Stimulated activated CD8-positive, alpha-beta memory T cell treated with anti-CD3 and anti-CD28 coated beads, Interleukin-4, amount 100 ng/mL, for 1 hour (primary cell): ENCODE measurements around the gene TRAF3.

Source experiments
- DNase-seq, 2 donors: peaks; one replicate each; pipeline ENCODE4 v3.0.0-alpha.2; 2020; ENCODE audit warnings: low read depth in 2 of 2, low spot score in 1 of 2

The TRAF3 gene

DNA sequence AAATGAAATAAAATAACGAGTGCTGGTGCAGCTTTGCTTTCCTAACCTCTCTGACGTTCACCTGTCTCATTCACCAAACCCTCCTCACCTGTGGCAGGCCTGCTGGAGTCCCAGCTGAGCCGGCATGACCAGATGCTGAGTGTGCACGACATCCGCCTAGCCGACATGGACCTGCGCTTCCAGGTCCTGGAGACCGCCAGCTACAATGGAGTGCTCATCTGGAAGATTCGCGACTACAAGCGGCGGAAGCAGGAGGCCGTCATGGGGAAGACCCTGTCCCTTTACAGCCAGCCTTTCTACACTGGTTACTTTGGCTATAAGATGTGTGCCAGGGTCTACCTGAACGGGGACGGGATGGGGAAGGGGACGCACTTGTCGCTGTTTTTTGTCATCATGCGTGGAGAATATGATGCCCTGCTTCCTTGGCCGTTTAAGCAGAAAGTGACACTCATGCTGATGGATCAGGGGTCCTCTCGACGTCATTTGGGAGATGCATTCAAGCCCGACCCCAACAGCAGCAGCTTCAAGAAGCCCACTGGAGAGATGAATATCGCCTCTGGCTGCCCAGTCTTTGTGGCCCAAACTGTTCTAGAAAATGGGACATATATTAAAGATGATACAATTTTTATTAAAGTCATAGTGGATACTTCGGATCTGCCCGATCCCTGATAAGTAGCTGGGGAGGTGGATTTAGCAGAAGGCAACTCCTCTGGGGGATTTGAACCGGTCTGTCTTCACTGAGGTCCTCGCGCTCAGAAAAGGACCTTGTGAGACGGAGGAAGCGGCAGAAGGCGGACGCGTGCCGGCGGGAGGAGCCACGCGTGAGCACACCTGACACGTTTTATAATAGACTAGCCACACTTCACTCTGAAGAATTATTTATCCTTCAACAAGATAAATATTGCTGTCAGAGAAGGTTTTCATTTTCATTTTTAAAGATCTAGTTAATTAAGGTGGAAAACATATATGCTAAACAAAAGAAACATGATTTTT is 128.2 kb downstream of the TRAF3 start:
- DNase-seq, result no peak

DNA sequence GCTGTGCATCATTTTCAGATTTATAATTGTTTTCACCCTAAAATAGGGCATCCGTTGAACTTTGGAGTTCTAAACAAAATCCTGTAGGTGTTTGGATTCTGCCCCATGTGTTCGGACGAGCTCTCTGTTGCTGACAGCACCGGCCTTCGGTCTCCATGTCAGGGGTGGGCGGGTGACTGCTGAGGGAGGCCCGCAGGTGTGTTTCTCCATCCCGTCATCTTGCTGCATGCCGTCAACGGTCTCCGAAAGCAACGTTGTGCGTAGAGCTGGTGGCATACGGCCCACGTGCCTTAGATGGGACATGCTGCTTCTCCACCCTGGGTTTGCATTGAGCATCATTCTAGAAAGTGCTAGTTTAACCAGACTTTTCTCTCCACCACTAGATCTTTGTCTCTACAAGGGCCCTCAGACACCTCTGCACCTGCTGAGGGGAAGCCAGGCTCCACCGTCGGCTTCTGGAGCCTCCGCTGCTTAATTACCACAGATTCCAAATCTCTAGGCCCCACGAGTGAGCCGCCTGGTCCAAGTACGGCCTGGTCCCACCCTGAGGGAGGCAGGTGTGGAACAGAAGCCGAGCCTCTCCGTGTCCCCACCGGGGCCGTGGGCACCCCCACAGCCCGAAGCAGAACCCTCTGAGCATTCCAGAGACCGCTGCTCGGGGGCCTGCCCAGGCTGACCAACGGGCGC is 129.5 kb downstream of the TRAF3 start:
- DNase-seq, result no peak

DNA sequence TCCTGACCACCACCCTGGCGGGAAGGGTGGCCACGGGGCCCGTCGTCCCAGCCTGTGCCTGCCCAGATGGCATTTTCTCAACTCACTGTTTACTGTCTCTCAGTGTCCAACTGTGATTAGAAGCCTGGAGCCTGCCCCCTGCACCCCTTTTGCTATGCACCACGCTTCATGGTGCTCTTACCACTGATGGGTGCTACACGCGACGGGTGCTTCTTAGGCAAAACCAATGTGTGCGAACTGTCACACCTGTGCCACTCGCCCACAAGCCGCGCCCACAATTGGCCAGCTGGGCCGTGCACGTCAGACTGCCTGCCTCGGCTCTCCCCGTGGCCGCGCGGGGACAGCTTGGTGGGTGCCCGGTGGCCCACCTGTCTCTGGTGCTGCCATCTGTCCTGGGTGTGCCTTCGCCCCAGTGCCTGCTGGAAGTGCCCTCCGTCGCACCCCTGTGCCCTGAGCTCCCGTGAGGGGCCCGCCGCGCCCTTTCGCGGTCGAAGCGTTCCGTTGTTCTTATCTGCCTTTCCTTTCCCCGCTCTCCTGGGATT is 130.1 kb downstream of the TRAF3 start:
- DNase-seq, result no peak

DNA sequence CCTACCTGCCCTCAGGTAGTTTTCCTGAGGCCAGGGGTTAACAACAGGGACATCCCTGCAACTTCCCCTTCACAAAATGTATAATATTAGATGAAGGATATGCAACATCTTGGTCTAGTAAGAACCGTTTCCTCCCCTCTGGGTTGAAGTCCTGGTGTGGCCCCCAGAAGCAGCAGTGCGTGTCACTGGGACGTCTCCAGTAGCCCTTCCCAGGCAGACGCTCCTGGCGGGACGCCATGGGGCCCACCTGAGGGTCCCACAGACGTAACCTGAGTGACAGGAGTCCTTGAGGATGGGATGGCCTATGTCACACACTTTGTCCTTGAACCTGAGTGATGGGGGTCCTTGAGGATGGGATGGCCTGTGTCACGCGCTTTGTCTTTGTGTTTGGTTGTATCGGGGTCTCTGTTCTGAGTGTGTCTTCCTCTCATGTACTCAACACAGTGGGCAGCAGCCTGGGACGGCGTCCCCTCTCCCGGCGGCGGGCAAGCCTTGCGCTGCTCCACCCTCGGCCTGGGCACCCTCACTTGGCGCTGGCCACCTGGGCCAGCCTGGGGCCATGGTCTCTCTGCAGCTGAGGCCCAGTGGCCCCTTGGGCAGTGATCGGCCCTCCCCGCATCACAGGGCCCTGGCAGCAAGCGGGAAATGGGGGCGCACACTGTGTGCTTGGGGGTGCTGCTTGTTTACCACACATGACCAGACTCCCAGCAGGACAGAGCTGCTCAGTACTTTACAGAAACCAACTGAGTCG is 130.9 kb downstream of the TRAF3 start:
- no peak for DNase-seq

DNA sequence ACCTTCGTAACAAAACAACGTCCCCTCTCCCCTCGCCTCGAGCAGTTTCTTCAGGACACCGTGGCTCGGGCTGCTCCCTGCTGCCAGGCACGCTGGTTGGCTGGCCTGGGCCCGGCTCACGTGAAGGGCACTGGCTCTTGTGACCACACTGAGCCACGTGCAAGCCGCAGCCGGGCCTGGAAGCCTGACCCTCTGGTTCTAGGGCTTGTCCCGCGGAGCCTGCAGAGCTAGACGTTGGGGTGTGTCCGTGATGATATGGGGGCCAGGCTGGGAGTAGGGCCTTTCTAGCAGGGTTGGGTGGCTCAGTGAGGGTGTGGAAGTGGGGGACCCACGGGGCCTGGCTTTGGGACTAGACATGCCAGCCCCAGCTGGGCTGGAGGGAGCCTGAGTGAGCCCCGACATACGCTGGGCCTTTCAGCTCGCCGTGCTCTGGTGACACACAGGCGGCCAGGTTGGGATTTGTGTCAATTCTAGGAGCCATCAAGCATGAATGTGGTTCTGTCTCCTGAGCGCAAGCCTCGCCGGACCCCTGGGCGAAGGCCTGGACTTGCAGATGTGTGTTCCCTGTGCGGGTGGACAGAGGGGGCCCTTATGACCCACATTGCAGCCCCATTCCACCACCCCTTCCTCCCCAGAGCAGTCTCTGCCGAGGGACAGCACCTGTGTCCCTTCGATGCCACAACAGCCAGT is 131.7 kb downstream of the TRAF3 start:
- no peak for DNase-seq

DNA sequence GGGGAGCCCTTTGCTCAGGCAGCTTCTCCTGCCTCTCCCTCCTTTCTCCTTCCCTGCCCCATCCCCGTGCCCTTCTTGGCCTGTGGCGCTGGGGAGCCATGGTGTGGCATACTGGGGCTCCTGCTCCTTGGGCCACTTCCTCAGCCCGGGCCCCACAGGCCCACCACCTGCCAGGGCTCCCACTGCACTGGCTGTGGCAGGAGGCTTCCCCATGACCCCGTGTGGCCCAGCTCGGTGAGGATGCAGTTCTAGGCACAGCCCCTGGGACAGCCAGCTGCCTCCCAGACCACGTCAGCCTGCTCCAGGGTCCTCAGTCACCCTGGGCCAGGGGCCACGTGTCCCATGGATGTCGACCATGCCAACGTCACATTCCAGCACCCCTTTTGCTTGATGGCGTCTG is 132.2 kb downstream of the TRAF3 start:
- no peak for DNase-seq

DNA sequence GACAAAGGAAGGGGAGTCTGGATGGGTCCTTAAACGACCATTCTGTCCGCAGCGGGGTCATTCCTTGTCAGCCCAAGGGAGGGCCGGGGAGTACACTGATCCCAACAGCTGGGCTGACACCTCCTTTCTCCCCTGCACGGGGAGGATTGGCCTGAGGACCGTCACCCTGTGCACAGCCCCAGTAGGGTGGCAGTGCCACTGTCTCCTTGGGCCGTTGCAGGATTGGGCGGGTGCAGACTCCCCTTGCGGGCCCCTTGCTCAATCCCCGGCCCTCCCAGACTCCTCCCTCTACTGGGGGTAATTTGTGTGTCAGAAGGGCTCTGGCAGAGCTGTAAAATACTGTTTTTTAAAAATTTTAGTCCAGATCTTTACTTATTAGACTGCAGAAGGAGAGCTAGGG is 132.7 kb downstream of the TRAF3 start:
- DNase-seq, result no peak

DNA sequence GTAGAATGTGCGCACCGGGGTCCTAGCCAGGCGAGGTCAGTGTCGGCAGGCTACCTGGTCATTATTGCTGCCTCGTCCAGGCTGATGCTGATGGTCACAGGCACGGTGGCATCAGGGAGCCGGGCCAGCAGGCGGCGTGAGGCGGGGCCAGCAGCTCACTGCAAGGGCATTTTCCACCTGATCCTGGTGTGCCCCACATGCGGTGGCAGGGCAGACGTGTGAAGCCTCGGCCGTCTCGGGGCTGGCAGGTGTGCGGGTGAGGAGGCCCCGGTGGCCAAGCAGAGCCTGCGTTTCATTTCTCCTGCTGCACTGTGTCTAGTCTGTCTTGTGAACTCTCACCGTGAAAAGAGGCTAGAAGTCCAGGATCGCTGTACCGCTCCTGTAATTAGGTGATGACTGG is 133.2 kb downstream of the TRAF3 start:
- DNase-seq, result no peak

DNA sequence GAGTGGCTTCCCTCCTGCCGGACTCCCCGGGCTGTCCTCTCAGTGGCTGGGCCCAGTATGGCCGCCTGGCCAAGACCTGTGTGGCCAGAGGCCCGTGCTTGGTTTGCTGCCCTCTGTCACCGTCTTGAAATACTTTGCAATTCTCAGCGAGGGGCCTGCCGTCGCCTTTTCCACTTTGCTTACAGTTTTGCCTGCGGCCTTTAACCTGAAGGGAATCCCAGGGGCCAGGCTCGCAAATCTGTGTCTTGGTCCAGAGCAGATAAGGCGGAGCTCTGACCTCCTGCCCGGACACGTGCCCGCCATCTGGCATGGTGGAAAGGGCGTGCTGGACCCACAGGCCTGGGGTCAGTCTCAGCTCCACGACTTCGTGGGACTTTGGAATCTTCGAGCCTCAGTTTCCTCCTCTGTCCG is 134.3 kb downstream of the TRAF3 start:
- no peak for DNase-seq

DNA sequence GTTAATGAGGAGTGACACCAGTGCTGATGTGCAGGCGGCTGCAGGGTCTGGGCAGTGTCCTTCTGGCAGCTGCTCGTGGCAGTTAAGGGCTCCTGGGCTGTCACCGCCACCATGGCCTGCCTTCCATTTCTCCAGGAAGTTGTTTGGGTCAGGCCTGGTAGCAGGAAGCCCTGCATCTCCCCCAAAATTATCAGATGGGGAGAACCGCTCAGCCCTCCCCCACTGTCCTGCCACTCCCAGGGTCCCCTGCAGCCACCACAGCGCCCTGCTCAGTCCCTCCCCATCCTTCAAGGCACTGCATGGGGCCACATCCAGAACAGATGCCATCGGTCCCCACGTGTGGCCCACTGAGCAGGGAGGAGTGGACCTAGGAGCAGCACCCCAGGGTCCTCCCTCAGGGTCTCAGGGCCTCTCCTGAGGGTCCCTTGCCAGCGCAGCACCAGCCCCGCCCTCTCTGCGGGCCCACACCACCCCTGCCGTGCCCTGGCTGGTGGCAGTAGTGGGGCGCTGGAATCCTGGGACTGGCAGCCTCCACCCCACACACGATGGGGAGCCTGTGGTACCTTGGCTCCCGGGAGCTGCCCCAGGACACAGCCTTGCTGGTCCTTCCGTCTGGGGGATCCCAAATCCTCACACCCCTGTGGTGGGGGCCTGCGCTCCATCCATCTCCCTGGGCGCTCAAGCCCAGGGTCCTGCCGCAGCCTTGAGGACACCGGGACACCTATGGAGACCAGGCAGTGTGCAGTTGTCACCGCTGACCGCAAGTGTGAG is 134.9 kb downstream of the TRAF3 start:
- DNase-seq, result no peak

DNA sequence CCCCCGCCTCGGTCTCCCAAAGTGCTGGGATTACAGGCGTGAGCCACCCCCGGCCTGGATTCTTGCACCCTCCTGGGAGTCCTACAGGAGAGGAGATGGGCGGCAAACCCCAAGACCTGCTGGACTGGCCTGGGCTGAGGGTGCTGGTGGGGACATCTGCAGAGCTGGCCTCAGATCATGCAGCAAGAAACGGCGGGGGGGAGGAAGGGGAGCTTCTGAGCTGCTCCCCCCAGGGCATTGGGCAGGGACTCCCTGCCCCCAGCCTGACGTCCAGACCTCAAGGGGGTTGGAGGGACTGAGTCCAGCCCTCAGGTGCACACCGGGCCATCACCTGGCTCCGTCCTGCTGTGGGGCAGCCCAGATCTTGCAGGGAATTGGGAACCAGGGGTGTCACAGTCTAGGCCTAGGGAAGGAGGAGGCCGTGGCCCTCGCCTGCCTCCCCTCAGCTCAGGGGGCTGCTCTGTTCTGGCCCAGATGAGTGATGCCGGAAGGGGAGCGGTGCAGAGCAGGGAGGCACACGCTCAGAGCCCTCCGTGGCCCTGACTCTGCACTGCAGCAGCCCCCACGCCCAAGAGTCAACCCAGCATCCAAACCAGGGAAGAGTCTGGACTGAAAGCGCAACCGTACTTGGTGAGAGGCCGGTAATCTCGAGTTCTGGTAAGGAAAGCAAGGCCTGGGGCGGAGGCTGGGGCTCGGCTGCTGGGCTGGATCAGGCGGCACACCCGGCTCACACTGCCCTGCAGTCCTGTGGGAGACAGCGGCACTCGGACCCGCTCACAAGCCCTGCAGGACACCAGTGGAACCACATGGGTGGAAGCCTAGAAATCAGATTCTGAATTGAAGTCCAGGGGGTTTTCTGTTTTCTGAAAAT is 136.3 kb downstream of the TRAF3 start:
- no peak for DNase-seq

DNA sequence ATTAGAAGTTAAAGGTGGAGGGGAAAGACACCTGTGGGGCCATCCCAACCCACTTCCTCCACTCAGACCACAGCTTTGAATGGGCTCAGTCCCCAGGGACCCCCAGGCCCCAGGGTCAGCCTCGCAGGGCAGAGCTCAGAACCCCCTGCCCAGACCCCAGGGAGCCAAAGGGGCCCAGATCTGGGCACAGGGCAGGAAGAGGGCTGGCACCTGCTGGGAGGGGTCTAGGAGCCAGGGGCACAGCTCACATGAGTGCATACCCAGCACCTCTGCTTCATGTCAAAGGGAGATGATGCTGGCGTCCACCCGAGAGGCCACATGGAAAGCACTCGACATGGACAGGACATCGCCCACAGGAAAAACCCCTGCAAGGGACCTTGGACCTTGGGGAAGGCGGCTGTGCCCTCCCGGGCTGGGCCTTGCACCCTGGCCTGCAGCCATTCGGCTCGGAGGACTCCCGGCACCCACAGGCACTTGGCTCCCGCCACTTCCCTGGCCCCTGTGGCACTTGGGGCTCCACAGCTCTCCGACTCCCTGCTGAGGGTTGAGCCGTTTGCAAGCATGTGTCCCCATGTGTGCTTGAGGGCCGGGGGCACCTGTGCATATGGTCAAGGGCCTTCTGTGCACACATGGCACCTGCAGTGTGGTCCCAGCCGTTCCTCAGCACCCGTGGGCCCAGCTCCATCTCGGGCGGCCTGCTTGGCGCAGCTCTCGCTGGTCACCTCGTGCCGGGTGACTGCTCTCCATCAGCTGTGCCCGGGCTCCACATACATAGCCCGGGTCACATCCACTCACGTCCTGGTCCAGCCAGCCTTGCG is 137.4 kb downstream of the TRAF3 start:
- no peak for DNase-seq

DNA sequence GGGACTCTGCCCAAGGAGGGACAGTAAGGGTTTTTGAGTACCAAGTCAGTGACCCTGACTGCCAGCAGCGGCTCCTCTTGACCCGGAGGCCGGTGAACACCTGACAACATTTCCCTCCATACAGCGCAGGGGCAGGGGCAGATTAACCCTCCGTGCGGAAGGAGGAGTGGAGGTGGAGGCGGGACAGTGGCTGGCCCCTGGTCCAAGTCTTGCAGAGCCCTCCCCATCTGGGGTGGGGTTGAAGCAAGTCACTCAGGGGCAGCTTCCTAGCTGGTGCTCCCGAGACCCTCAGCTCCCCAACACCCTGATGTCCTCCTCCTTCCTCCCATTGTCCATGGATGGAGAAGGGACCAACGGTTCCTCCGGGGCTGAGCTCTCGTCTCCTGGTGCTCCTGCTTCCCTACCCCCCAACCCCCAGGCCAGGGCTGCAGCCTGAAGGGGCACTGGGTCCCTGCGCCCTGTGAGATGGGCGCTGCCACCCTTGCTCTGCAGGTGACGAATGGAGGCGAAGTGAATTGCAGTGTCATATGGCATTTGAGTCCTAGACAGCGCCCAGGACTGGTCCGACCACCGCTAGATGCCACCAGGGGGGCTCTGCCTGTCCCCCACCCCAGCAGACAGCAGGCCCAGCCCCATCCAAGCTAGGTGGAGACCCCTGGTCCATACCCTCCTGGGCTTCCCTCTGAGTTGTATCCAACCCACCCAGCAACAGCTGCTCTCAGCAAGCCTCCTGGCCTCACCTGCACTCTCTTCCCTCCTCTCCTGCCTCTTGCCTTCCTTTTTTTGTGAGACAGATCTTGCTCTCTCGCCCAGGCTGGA is 138.3 kb downstream of the TRAF3 start:
- DNase-seq, result no peak

DNA sequence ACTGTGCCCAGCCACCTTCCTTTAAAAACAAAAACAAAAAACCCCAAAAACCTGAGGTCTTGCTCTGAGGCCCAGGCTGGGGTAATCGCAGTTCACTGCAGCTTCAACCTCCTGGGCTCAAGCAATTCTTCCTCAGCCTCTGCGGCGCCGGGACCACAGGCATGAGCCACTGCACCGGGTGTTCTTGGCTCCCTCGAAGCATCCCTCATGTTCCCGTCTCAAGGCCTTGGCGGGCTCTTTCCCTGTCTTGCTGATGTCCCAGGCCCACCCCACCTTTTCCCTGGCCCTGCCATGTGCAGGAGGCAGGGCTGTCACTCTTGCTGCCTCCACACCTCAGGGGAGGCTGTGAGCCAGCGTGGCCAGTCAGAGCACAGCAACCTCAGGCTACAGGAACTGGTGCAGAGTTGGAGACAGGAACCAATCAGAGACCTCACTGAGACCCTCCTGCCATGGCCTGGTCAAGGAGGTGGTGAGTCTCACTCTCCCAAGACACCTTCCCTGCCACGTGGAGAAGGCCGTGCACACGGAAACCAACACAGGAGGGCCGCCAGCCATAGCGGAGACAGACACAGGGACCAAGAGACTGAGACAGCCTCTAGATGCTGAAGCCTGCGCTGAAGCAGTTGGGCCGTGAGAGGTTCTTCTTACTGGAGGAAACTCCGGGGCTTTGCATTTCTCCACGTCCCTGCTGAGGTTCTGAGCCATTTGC is 139.3 kb downstream of the TRAF3 start:
- DNase-seq, result no peak

DNA sequence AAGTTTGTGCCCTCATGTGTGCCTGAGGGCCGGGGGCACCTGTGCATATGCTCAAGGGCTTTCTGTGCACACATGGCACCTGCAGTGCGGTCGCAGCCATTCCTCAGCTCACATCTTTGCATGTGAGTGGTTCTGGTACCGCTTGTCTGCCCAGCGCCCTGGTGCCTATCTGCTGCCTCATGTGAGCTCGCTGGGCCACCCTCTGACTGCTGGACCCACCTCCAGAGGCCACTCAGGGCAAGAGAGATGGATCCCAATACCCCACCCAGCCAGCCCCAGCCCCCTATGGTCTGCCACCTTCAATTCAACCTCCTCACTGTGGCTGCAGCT is 139.8 kb downstream of the TRAF3 start:
- DNase-seq, result no peak

DNA sequence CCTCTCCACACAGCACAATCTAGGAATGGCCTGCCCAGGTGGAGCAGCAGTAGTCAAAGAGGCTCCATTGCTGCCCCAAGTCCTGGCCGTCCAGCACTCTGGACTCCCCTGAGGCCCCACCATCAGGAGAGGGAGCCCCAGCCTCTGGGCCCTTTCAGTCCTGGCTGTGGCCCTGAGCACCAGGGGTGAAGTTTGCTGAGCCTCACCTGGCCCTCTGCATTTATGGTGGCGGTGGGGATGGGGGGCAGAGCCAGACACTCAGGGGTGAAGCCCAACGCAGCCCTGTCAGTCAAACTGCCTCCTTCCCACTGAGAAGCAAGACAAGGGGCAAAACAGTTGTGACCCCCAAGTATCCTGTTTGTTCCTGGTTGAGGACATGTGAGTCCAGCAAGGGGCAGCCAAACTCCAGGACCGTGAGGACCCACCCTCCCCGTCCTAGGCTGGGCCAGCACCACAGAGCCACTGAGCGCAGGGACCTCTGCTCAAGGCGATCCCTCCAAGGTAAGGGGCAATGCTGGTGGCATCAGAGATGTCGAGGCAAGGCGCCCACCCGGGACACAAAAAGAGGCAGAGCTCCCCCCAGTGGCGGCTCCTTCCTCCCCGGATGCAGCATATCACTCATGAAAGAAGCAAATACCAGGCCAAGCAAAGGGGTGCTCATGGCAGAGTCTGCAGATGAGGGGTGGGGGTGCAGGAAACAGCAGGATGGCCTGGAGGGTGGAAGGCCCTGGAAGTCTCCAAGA is 140.4 kb downstream of the TRAF3 start:
- peak; percentile 33 to 37 for DNase-seq
